Measurements from ENCODE around the gene GGA1.

Gene GGA1

GRCh38 chr22:37566903-37567798 is 41.5 kb upstream of the GGA1 start:
- Histone ChIP-seq H2AFZ (ENCODE audit: low read depth, low read length) (no peak overlapping the region), H3K4me3 (ENCODE audit: low read length) (no peak overlapping the region), H3K36me3 (ENCODE audit: insufficient read depth, low read length) (peaks cover 8% of the 10 kb centered on the region), H3K27me3 (ENCODE audit: insufficient read depth, low read length) (no peaks in the 10 kb centered on the region), H3K9me3 (ENCODE audit: low read length) (no peaks in the 10 kb centered on the region), H3K4me1 (ENCODE audit: insufficient read depth, low read length) (peaks cover 4% of the 10 kb centered on the region)

GRCh38 chr22:37568012-37568411 is 40.6 kb upstream of the GGA1 start:
- peaks cover 4% of the 10 kb centered on the region for H3K4me1 ChIP-seq (ENCODE audit: insufficient read depth, low read length)
- H3K27me3 ChIP-seq (ENCODE audit: insufficient read depth, low read length), result no peaks in the 10 kb centered on the region
- peaks cover 8% of the 10 kb centered on the region for H3K36me3 ChIP-seq (ENCODE audit: insufficient read depth, low read length)
- no peak overlapping the region for H3K4me3 ChIP-seq (ENCODE audit: low read length)
- H2AFZ ChIP-seq (ENCODE audit: low read depth, low read length), result no peak overlapping the region
- H3K9me3 ChIP-seq (ENCODE audit: low read length), result no peaks in the 10 kb centered on the region

- no peaks in the 10 kb centered on the region for H3K4me1 ChIP-seq (ENCODE audit: insufficient read depth, low read length)
- H3K27me3 ChIP-seq (ENCODE audit: insufficient read depth, low read length), result no peaks in the 10 kb centered on the region
- H2AFZ ChIP-seq (ENCODE audit: low read depth, low read length), result no peak overlapping the region
- no peaks in the 10 kb centered on the region for H3K9me3 ChIP-seq (ENCODE audit: low read length)
- H3K36me3 ChIP-seq (ENCODE audit: insufficient read depth, low read length), result peaks cover 8% of the 10 kb centered on the region
- no peak overlapping the region for H3K4me3 ChIP-seq (ENCODE audit: low read length)
These were observed 40.1 kb upstream of the GGA1 start for GRCh38 chr22:37568448-37569008.

- no peaks in the 10 kb centered on the region for H3K9me3 ChIP-seq (ENCODE audit: low read length)
- H3K27me3 ChIP-seq (ENCODE audit: insufficient read depth, low read length), result no peaks in the 10 kb centered on the region
- H2AFZ ChIP-seq (ENCODE audit: low read depth, low read length), result no peak overlapping the region
- no peaks in the 10 kb centered on the region for H3K4me1 ChIP-seq (ENCODE audit: insufficient read depth, low read length)
- peaks cover 8% of the 10 kb centered on the region for H3K36me3 ChIP-seq (ENCODE audit: insufficient read depth, low read length)
- no peak overlapping the region for H3K4me3 ChIP-seq (ENCODE audit: low read length)
These were observed 39.4 kb upstream of the GGA1 start for GRCh38 chr22:37569009-37569920.

GRCh38 chr22:37569921-37570660 is 38.5 kb upstream of the GGA1 start:
- no peaks in the 10 kb centered on the region for H3K27me3 ChIP-seq (ENCODE audit: insufficient read depth, low read length)
- H3K4me1 ChIP-seq (ENCODE audit: insufficient read depth, low read length), result no peaks in the 10 kb centered on the region
- no peaks in the 10 kb centered on the region for H3K9me3 ChIP-seq (ENCODE audit: low read length)
- peaks cover 8% of the 10 kb centered on the region for H3K36me3 ChIP-seq (ENCODE audit: insufficient read depth, low read length)
- H3K4me3 ChIP-seq (ENCODE audit: low read length), result no peak overlapping the region
- H2AFZ ChIP-seq (ENCODE audit: low read depth, low read length), result no peak overlapping the region

- no peaks in the 10 kb centered on the region for H3K4me1 ChIP-seq (ENCODE audit: insufficient read depth, low read length)
- H3K27me3 ChIP-seq (ENCODE audit: insufficient read depth, low read length), result no peaks in the 10 kb centered on the region
- H3K36me3 ChIP-seq (ENCODE audit: insufficient read depth, low read length), result peaks cover 8% of the 10 kb centered on the region
- H2AFZ ChIP-seq (ENCODE audit: low read depth, low read length), result no peak overlapping the region
- H3K9me3 ChIP-seq (ENCODE audit: low read length), result no peaks in the 10 kb centered on the region
- no peak overlapping the region for H3K4me3 ChIP-seq (ENCODE audit: low read length)
These were observed 38.0 kb upstream of the GGA1 start for GRCh38 chr22:37570661-37570976.

GRCh38 chr22:37571258-37571991 is 37.2 kb upstream of the GGA1 start:
- H3K4me1 ChIP-seq (ENCODE audit: insufficient read depth, low read length), result no peaks in the 10 kb centered on the region
- no peaks in the 10 kb centered on the region for H3K27me3 ChIP-seq (ENCODE audit: insufficient read depth, low read length)
- no peak overlapping the region for H3K4me3 ChIP-seq (ENCODE audit: low read length)
- no peak overlapping the region for H2AFZ ChIP-seq (ENCODE audit: low read depth, low read length)
- peaks cover 5% of the 10 kb centered on the region for H3K36me3 ChIP-seq (ENCODE audit: insufficient read depth, low read length)
- H3K9me3 ChIP-seq (ENCODE audit: low read length), result no peaks in the 10 kb centered on the region

GRCh38 chr22:37571992-37572373 is 36.7 kb upstream of the GGA1 start:
- Histone ChIP-seq H2AFZ (ENCODE audit: low read depth, low read length) (no peak overlapping the region), H3K27me3 (ENCODE audit: insufficient read depth, low read length) (no peaks in the 10 kb centered on the region), H3K4me3 (ENCODE audit: low read length) (no peak overlapping the region), H3K36me3 (ENCODE audit: insufficient read depth, low read length) (no peaks in the 10 kb centered on the region), H3K9me3 (ENCODE audit: low read length) (no peaks in the 10 kb centered on the region), H3K4me1 (ENCODE audit: insufficient read depth, low read length) (no peaks in the 10 kb centered on the region)

GRCh38 chr22:37575490-37576003 is 33.1 kb upstream of the GGA1 start:
- H3K4me3 ChIP-seq (ENCODE audit: low read length), result no peak overlapping the region

GRCh38 chr22:37578002-37578401 is 30.6 kb upstream of the GGA1 start:
- H3K36me3 ChIP-seq (ENCODE audit: insufficient read depth, low read length), result no peaks in the 10 kb centered on the region
- no peaks in the 10 kb centered on the region for H3K9me3 ChIP-seq (ENCODE audit: low read length)
- no peaks in the 10 kb centered on the region for H3K4me1 ChIP-seq (ENCODE audit: insufficient read depth, low read length)
- H3K27me3 ChIP-seq (ENCODE audit: insufficient read depth, low read length), result peaks cover 9% of the 10 kb centered on the region
- no peak overlapping the region for H2AFZ ChIP-seq (ENCODE audit: low read depth, low read length)
- no peak overlapping the region for H3K4me3 ChIP-seq (ENCODE audit: low read length)

More at GRCh38 chr22:37575490-37576003, 33.1 kb upstream of the GGA1 start:
- Histone ChIP-seq H3K4me1 (ENCODE audit: insufficient read depth, low read length) (no peaks in the 10 kb centered on the region), H3K36me3 (ENCODE audit: insufficient read depth, low read length) (no peaks in the 10 kb centered on the region), H3K27me3 (ENCODE audit: insufficient read depth, low read length) (peaks cover 2% of the 10 kb centered on the region), H3K9me3 (ENCODE audit: low read length) (no peaks in the 10 kb centered on the region), H2AFZ (ENCODE audit: low read depth, low read length) (no peak overlapping the region)

- no peak overlapping the region for H2AFZ ChIP-seq (ENCODE audit: low read depth, low read length)
- H3K4me3 ChIP-seq (ENCODE audit: low read length), result no peak overlapping the region
- no peaks in the 10 kb centered on the region for H3K4me1 ChIP-seq (ENCODE audit: insufficient read depth, low read length)
- H3K27me3 ChIP-seq (ENCODE audit: insufficient read depth, low read length), result peaks cover 9% of the 10 kb centered on the region
- H3K9me3 ChIP-seq (ENCODE audit: low read length), result no peaks in the 10 kb centered on the region
- no peaks in the 10 kb centered on the region for H3K36me3 ChIP-seq (ENCODE audit: insufficient read depth, low read length)
These were observed 27.1 kb upstream of the GGA1 start for GRCh38 chr22:37581504-37581903.

- Histone ChIP-seq H3K27me3 (ENCODE audit: insufficient read depth, low read length) (peaks cover 15% of the 10 kb centered on the region), H3K4me3 (ENCODE audit: low read length) (no peak overlapping the region), H3K36me3 (ENCODE audit: insufficient read depth, low read length) (no peaks in the 10 kb centered on the region), H3K4me1 (ENCODE audit: insufficient read depth, low read length) (no peaks in the 10 kb centered on the region), H2AFZ (ENCODE audit: low read depth, low read length) (no peak overlapping the region), H3K9me3 (ENCODE audit: low read length) (no peaks in the 10 kb centered on the region)
These were observed 26.1 kb upstream of the GGA1 start for GRCh38 chr22:37582526-37582925.
